Small intestine (tissue), 7 donors: ENCODE results near the gene LECT2. TPM values are rescaled to one million over a fixed set of nuclear protein-coding genes. Genes with fewer than 3 reads are reported as not detected.
A peak's percentile ranks its signal among the peaks of the same experiment; 100 is the strongest.

Source experiments
- DNase-seq, 2 donors: peaks; one replicate each; pipeline versions ENCODE4 v3.0.0 to v3.0.0-alpha.2; 2013
- FAIRE-seq: peaks from 2 replicates; lab custom pipeline; 2012; peaks lifted over from hg19 to GRCh38; lab: Jason Lieb, UNC
- H3K27ac ChIP-seq, 3 donors: one replicate each; pipeline ENCODE4 v1.5.1; 2013; ENCODE audit warnings: low read length in 2 of 3, mild to moderate bottlenecking in 2 of 3, control low read depth in 1 of 3, inconsistent platforms in 1 of 3, low read depth in 1 of 3, moderate library complexity in 1 of 3
- H3K27me3 ChIP-seq, 3 donors: one replicate each; pipeline ENCODE4 v1.6.1; 2013; ENCODE audit warnings: low read length in 3 of 3, inconsistent platforms in 1 of 3; ENCODE audit not compliant: control insufficient read depth in 3 of 3, insufficient read depth in 3 of 3
- H3K36me3 ChIP-seq, 3 donors: one replicate each; pipeline ENCODE4 v1.6.1; 2013; ENCODE audit warnings: low read length in 3 of 3, inconsistent platforms in 1 of 3, low read depth in 1 of 3, mild to moderate bottlenecking in 1 of 3, moderate library complexity in 1 of 3; ENCODE audit not compliant: control insufficient read depth in 3 of 3, insufficient read depth in 2 of 3
- H3K4me1 ChIP-seq, 3 donors: one replicate each; pipeline ENCODE4 v1.6.1; 2013; ENCODE audit warnings: low read length in 2 of 3, inconsistent platforms in 1 of 3, low read depth in 1 of 3, mild to moderate bottlenecking in 1 of 3, moderate library complexity in 1 of 3; ENCODE audit not compliant: control insufficient read depth in 3 of 3, insufficient read depth in 2 of 3
- H3K4me3 ChIP-seq, 3 donors: one replicate each; pipeline ENCODE4 v1.5.1; 2013; ENCODE audit warnings: low read length in 3 of 3, control low read depth in 1 of 3, inconsistent platforms in 1 of 3, low read depth in 1 of 3, mild to moderate bottlenecking in 1 of 3, moderate library complexity in 1 of 3
- H3K9me3 ChIP-seq, 2 donors: one replicate each; pipeline ENCODE4 v1.6.1; 2013; ENCODE audit warnings: low read depth in 1 of 2, low read length in 1 of 2; ENCODE audit not compliant: control insufficient read depth in 2 of 2, insufficient read depth in 1 of 2
- WGBS, 3 donors: extraction: QIAGEN DNeasy Blood & Tissue Kit; methylation state at CpG; one replicate each; pipeline ENCODE4 v1.1.7; 2013; 5-methylcytosine and 5-hydroxymethylcytosine counted together
- polyA plus RNA-seq, 4 donors: library from polyadenylated mRNA; stranded (reverse) in 3 of 4; unstranded in 1 of 4; fragments of 200-250 nt in 3 of 4; fragments of 120-200 nt in 1 of 4; gene quantifications; one replicate each; pipeline versions ENCODE4 v1.2.1 to v1.2.3, GENCODE V29; 2013
- donor health status: healthy with polysubstance abuse.
- donor health status: control.
- donor health status: control.
- donor health status: Bipolar disorder and iron deficiency.
- donor health status: healthy.

The LECT2 gene
- polyA plus RNA-seq, 4 donors = not detected

DNA sequence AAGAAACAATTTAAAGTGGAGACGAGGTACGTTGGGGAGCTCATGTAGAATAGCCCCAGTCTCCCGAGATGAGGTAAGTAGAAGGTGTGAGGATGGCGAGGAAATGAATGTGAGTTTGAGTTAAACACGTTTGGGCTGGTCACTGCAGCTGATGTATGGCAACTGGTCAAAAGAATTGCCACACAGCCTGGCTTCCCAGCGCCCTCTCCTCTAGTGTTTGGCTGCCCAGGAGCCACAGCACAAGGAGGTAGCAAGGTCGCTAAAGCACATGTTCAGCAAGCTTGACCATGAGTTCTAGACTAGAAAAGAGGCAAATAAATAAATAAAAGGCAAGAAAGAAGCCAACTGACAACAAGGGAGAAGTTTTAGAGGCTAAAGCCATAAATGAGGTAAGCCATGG lies 21.4 kb upstream of the LECT2 start:
- no peak for DNase-seq
- FAIRE-seq = no peak
- Histone ChIP-seq H3K27ac (no peak overlapping the region), H3K36me3 (no peaks in the 10 kb centered on the region), H3K27me3 (peaks cover 0 to 3% (median 0%) of the 10 kb centered on the region in 3 donors), H3K4me1 (peaks cover 0 to 3% (median 0%) of the 10 kb centered on the region in 3 donors), H3K4me3 (no peak overlapping the region), H3K9me3 (no peaks in the 10 kb centered on the region)
- WGBS, 3 donors = 79 to 91% (median 89%) methylated on average over 7 of the region's 7 CpGs

DNA sequence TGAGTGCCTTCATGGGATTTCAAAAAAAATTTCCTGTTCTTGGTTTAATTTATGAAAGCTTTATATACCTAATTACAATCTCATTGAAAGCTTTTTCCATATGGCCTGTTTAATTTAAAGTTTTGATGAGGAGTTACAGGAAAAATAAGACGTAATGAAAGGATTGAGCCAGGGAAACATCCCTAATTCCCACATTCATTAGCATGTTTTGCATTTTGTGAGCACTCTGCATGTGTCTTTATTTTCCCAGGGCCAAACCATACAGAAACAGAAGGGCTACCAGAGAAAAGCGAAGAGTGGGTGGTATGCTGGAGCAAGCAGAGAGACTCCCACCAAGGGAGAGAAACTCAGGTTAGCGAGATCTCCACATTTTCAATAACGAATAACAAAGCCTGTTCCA lies 20.3 kb upstream of the LECT2 start:
- FAIRE-seq = no peak
- H3K27ac ChIP-seq = no peak overlapping the region
- 92 to 95% (median 94%) methylated on average over 4 of the region's 4 CpGs for WGBS, 3 donors

DNA sequence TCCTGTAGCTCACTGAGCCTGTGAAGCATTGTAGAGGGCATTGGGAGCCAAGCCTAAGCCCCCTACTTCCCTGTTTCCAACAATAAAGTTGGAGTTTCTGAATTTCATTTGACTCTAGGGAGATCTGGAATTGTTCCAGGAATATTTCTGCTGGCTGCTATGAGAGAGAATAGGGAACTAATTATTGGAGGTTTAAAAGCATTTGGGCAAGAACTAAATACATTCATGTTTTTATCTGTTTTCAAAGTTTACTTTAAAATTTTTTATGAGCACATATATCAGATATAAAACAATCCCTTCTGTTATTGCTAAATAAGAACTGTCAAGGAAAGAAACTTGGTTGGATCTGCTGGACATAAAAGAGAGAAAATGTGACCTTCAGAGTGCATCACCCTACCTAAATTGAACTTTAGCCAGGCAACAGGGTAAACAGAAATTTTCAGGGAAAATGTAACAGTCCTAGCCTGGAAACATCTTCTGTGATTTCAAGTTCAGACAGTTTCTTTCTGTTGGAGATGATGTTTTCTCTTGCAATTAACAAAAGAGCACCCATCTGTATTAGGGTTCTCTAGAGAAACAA lies 19.3 kb upstream of the LECT2 start:
- DNase-seq = no peak
- Histone ChIP-seq H3K4me1 (peaks cover 0 to 3% (median 0%) of the 10 kb centered on the region in 3 donors), H3K4me3 (no peak overlapping the region)

More for the DNA sequence above, 20.3 kb upstream of the LECT2 start:
- no peaks in the 10 kb centered on the region for H3K9me3 ChIP-seq
- no peak overlapping the region for H3K4me3 ChIP-seq
- H3K36me3 ChIP-seq = no peaks in the 10 kb centered on the region
- peaks cover 0 to 3% (median 0%) of the 10 kb centered on the region in 3 donors for H3K27me3 ChIP-seq
- peaks cover 0 to 3% (median 0%) of the 10 kb centered on the region in 3 donors for H3K4me1 ChIP-seq
- no peak for DNase-seq

DNA sequence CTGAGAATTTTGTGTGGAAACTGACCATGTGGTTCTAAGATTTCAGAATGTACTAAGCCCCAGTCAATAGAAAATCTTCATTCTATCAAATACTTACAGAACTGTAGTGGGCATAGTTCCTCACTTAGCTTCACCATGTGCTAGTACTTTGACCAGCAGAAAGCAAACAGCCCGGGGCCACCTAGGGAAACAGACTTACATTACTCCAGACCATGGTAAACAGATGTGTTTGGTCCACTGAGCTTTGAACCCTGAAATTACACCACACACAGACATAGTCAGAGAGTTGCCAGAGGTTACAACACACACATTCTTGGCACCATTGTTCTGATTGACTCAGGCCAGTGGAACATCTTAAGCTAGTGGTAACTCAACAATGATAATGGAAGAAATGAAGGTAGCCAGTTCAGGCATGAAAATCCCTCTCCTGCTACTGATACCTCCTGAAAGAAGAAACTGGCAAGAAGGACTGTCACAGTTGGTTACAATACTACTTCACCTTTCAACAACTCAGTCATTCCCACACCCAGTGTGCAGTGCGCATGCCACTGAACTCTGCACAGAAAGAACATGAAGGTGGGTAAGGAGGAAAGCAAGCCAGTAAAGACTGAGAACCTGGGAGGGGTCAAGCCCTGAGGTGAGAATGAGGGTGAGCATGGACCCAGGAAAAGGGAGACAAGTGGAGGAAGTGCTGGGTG lies 18.7 kb upstream of the LECT2 start:
- FAIRE-seq (no peak), DNase-seq (peak in 1 of 2 donors; percentile 73)
- no peaks in the 10 kb centered on the region for H3K9me3 ChIP-seq
- WGBS, 3 donors = 51 to 71% (median 69%) methylated on average over 2 of the region's 2 CpGs
- peaks cover 0 to 3% (median 0%) of the 10 kb centered on the region in 3 donors for H3K4me1 ChIP-seq
- no peaks in the 10 kb centered on the region for H3K36me3 ChIP-seq
- H3K27me3 ChIP-seq = peaks cover 0 to 3% (median 0%) of the 10 kb centered on the region in 3 donors
- no peak overlapping the region for H3K4me3 ChIP-seq
- H3K27ac ChIP-seq = no peak overlapping the region

More for the DNA sequence above, 19.3 kb upstream of the LECT2 start:
- Histone ChIP-seq H3K9me3 (no peaks in the 10 kb centered on the region), H3K27ac (no peak overlapping the region), H3K27me3 (peaks cover 0 to 3% (median 0%) of the 10 kb centered on the region in 3 donors), H3K36me3 (no peaks in the 10 kb centered on the region)
- FAIRE-seq = no peak

DNA sequence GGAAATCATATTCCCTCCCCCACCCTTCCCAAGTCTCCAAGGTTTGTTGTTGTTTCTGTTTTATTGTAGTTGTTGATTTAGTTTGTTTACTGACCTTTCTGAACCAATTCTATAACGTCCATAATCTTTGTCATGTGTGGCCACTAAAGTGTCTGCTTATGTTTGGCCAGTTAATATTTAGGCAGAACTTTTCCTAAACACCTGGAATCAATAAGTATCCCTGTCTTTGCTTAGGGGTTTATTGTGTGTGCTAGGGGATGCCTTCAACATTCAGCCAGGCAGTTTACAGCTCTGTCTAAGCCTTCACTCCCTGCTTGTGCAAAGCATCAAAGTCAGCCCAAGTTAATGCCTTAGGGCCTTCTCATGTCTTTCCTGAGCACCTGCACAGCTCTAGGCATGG lies 16.9 kb upstream of the LECT2 start:
- H3K27me3 ChIP-seq = peaks cover 0 to 3% (median 0%) of the 10 kb centered on the region in 3 donors
- H3K27ac ChIP-seq = no peak overlapping the region
- no peak for FAIRE-seq
- no peak for DNase-seq
- no peaks in the 10 kb centered on the region for H3K9me3 ChIP-seq
- 0 to 23% (median 9%) methylated on average over 1 of the region's 1 CpG for WGBS, 3 donors
- H3K36me3 ChIP-seq = no peaks in the 10 kb centered on the region
- H3K4me1 ChIP-seq = peaks cover 0 to 3% (median 0%) of the 10 kb centered on the region in 3 donors
- no peak overlapping the region for H3K4me3 ChIP-seq

DNA sequence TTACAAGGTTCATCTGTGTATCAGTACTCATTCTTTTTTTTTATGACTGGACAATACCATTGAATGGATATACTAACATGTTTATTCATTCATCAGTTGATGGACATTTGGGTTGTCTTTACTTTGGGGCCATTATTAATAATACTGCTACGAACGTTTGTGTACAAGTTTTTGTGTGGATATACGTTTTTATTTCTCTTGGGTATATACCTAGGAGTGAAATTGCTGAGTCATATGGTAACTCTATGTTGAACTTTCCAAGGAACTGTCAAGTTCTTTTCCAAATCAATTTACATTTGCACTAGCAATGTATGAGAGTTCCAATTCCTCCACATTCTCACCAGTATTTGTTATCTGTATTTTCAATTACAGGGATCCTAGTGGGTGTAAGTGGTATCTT lies 12.0 kb upstream of the LECT2 start:
- no peak overlapping the region for H3K4me3 ChIP-seq
- no peaks in the 10 kb centered on the region for H3K36me3 ChIP-seq
- H3K9me3 ChIP-seq = no peaks in the 10 kb centered on the region
- FAIRE-seq (no peak), DNase-seq (no peak)
- H3K4me1 ChIP-seq = no peaks in the 10 kb centered on the region
- no peak overlapping the region for H3K27ac ChIP-seq
- no peaks in the 10 kb centered on the region for H3K27me3 ChIP-seq
- WGBS, 3 donors = 69 to 79% (median 76%) methylated on average over 3 of the region's 3 CpGs

DNA sequence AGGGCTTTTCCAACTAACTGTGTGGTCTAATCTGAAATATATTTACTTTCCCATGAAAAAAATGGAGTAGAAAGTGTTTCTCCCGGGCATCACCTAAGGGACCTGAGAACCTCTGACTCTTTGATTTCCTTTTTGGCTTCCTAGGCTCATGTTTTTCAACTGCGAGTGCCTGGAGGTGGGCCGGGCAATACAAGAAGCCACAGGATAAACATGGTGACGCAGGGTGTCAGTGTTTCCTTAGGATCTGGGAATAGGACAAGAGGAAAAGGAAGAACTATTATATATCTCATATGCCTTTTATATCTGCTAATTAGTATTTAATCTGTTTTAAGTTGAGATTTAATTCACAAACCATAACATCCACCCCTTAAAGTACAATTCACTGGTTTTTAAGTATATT lies 11.4 kb upstream of the LECT2 start:
- DNase-seq (no peak), FAIRE-seq (no peak)
- no peaks in the 10 kb centered on the region for H3K4me1 ChIP-seq
- no peak overlapping the region for H3K27ac ChIP-seq
- no peaks in the 10 kb centered on the region for H3K36me3 ChIP-seq
- 61 to 79% (median 66%) methylated on average over 4 of the region's 4 CpGs for WGBS, 3 donors
- no peaks in the 10 kb centered on the region for H3K27me3 ChIP-seq
- H3K9me3 ChIP-seq = no peaks in the 10 kb centered on the region
- no peak overlapping the region for H3K4me3 ChIP-seq

DNA sequence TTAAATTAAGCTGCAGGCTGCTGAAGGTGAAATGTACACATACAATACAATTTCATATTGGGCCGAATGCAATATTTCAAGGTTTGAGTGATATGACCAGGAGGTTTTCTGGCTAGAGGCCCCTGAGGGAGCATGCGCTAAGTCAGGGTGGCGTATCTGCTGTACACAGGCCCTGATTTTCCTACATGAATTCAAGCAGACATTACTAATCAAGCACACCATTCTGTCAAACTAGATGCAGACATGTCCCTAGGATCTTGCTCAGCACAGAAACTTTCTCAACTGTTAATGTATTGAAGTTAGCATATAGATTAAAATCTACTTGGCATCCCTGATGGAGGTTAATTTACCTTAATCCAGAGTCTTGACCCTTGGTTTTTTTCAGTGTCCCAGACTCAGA lies 10.7 kb upstream of the LECT2 start:
- H3K4me1 ChIP-seq = no peaks in the 10 kb centered on the region
- WGBS, 3 donors = 91 to 96% (median 93%) methylated on average over 3 of the region's 3 CpGs
- H3K27me3 ChIP-seq = no peaks in the 10 kb centered on the region
- FAIRE-seq = no peak
- H3K36me3 ChIP-seq = no peaks in the 10 kb centered on the region
- no peak overlapping the region for H3K4me3 ChIP-seq
- H3K9me3 ChIP-seq = no peaks in the 10 kb centered on the region
- DNase-seq = no peak
- no peak overlapping the region for H3K27ac ChIP-seq
